Stomach smooth muscle (tissue), 2 donors: Measurements from ENCODE around the gene BCL2.

Source experiments
- H3K27ac ChIP-seq: one replicate; pipeline ENCODE4 v1.7.0; 2013; ENCODE audit warnings: mild to moderate bottlenecking, low read length, inconsistent platforms
- H3K27me3 ChIP-seq, 2 donors: one replicate each; pipeline ENCODE4 v1.7.0; 2013; ENCODE audit warnings: low read length in 2 of 2; ENCODE audit not compliant: insufficient read depth in 2 of 2, control insufficient read depth in 1 of 2
- H3K36me3 ChIP-seq, 2 donors: one replicate each; pipeline ENCODE4 v1.7.0; 2013; ENCODE audit warnings: low read length in 2 of 2; ENCODE audit not compliant: control insufficient read depth in 2 of 2, insufficient read depth in 2 of 2
- H3K4me1 ChIP-seq: one replicate; pipeline ENCODE4 v1.7.0; 2013; ENCODE audit warnings: low read length; ENCODE audit not compliant: control insufficient read depth, insufficient read depth
- H3K4me3 ChIP-seq, 2 donors: one replicate each; pipeline ENCODE4 v1.7.0; 2013; ENCODE audit warnings: low read length in 2 of 2
- H3K9ac ChIP-seq, 2 donors: one replicate each; pipeline ENCODE4 v1.7.0; 2013; ENCODE audit warnings: low read length in 2 of 2, mild to moderate bottlenecking in 1 of 2
- H3K9me3 ChIP-seq, 2 donors: one replicate each; pipeline ENCODE4 v1.7.0; 2013; ENCODE audit warnings: low read length in 2 of 2; ENCODE audit not compliant: control insufficient read depth in 2 of 2
- donor health status: healthy.
- donor health status: Pancreatic carcinoma.

The BCL2 gene

GRCh38 chr18:63079114-63079513 is 240.5 kb downstream of the BCL2 start:
- no peaks in the 10 kb centered on the region for H3K4me1 ChIP-seq
- H3K27me3 ChIP-seq: no peaks in the 10 kb centered on the region
- H3K9ac ChIP-seq: no peak overlapping the region
- H3K36me3 ChIP-seq: no peaks in the 10 kb centered on the region
- H3K4me3 ChIP-seq: no peak overlapping the region
- peaks cover 0 to 3% of the 10 kb centered on the region in 2 donors for H3K9me3 ChIP-seq
- no peak overlapping the region for H3K27ac ChIP-seq

- Histone ChIP-seq H3K9ac (no peak overlapping the region), H3K4me1 (no peaks in the 10 kb centered on the region), H3K36me3 (no peaks in the 10 kb centered on the region), H3K4me3 (no peak overlapping the region), H3K9me3 (peaks cover 0 to 3% of the 10 kb centered on the region in 2 donors), H3K27ac (no peak overlapping the region), H3K27me3 (no peaks in the 10 kb centered on the region)
Observed at GRCh38 chr18:63078471-63078870, 241.1 kb downstream of the BCL2 start.

GRCh38 chr18:63074981-63075404 is 244.6 kb downstream of the BCL2 start:
- peak overlapping the region; percentile 62 to 63 for H3K9ac ChIP-seq
- H3K27me3 ChIP-seq: no peaks in the 10 kb centered on the region
- peak overlapping the region; percentile 75 to 88 for H3K4me3 ChIP-seq
- peaks cover 0 to 3% of the 10 kb centered on the region in 2 donors for H3K9me3 ChIP-seq
- no peak overlapping the region for H3K27ac ChIP-seq
- H3K4me1 ChIP-seq: no peaks in the 10 kb centered on the region
- no peaks in the 10 kb centered on the region for H3K36me3 ChIP-seq

GRCh38 chr18:63073481-63073880 is 246.1 kb downstream of the BCL2 start:
- Histone ChIP-seq H3K27ac (no peak overlapping the region), H3K9me3 (no peaks in the 10 kb centered on the region), H3K4me1 (no peaks in the 10 kb centered on the region), H3K4me3 (no peak overlapping the region), H3K36me3 (no peaks in the 10 kb centered on the region), H3K27me3 (no peaks in the 10 kb centered on the region), H3K9ac (no peak overlapping the region)
